ENCODE data around the gene MED31. TPM values are rescaled to one million over a fixed set of nuclear protein-coding genes. Genes with fewer than 3 reads are reported as not detected.
"Not testable (repeated sequence)": the region's sequence is repeated elsewhere in the genome, so short reads cannot be mapped to it uniquely, and the experiment has no call there.

The MED31 gene
- total RNA-seq, 1 experiment from 2014 or later, result 27.2 TPM

DNA sequence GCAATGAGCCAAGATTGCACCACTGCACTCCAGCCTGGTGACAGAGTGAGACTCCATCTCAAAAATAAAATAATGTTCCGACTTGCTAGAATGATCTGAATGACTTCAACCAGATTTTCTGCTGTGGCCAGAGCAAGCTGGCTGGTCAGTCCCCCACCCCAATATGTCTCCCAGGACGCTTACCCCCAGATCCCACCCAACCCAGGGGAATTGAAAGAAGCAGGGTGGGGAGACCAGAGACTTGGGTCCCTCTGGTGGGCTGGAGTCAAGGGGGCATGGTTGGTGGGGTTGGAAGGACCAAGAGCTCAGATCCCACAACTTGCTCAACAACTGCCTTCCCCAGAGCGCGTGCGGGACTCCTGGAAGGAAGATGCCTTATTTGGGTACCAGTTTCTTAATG, 7.0 kb upstream of the MED31 start:
- DNase-seq (ENCODE audit: low spot score); in situ Hi-C loops (cut with HindIII; ENCODE audit: low sequenced_read_pairs): not testable (repeated sequence)

DNA sequence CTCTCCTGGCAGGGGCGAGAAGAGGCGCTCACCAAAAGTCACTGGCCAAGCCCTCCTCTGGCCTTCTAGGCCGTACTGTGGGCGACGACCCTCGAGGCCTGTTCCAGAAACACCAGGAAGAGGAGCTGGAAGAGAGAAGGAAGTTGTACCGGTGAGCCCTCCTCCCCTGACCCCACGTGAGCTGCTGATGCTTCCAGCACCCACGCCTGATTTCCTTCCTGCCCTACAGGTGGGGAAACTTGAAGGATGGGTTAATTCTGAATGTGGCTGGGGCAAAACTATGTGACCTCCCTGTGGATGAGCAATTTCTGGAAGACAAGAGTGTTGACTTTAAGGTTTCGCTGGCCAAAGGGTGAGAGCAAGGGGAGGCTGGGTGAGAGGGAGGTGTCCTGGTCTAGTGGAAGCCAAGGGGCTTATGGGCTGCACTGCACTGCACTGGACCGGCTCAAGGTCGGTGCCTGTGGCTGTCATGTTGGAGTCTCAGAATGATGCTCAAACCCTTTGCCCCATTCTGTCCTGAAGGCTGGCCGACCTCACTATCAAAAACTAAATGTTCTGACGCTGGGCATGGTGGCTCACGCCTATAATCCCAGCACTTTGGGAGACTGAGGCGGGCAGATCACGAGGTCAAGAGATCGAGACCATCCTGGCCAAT, 6.4 kb upstream of the MED31 start:
- no peak for DNase-seq (ENCODE audit: low spot score)
- in situ Hi-C loops (cut with HindIII; ENCODE audit: low sequenced_read_pairs), result no loop called here

DNA sequence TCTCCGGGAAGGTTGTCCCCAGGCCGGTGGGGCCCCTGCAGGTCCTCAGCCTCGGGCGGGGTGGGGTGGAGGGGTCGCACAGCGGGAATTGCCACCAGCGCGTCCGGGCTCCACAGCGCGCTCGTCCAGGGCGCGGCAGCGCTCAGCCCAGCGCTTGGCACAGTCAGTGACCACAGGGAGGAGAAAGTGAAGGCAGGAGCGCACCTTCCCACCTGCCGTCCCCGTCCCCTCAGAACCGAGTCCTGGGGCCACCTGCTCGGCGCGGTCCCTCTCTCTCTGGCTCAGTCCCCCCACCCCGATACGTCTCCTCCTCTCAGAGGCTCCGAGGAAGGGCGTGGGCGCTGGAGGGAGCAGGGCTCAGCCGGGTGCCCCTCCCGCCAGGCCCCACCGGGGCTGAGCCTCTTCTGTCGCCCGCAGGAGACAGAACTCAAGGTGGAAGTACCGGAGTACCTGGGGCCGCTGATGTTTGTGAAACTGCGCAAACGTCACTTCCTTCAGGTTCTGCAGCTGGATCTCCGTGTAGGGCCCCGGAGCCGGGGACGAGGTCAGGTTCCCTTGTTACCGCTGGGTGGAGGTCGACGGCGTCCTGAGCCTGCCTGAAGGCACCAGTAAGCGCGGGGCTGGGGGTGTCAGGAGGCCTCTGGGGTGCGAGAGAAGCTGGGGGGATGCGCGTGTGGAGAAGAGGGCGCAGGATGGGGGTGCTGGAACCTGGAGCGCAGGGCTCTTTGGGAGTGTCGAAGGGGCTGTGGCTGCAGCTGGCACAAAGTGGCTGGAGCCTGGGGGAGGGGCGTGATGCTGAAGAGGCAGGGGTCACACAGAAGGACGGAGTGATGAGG, 5.6 kb upstream of the MED31 start:
- DNase-seq (ENCODE audit: low spot score); in situ Hi-C loops (cut with HindIII; ENCODE audit: low sequenced_read_pairs): not testable (repeated sequence)

DNA sequence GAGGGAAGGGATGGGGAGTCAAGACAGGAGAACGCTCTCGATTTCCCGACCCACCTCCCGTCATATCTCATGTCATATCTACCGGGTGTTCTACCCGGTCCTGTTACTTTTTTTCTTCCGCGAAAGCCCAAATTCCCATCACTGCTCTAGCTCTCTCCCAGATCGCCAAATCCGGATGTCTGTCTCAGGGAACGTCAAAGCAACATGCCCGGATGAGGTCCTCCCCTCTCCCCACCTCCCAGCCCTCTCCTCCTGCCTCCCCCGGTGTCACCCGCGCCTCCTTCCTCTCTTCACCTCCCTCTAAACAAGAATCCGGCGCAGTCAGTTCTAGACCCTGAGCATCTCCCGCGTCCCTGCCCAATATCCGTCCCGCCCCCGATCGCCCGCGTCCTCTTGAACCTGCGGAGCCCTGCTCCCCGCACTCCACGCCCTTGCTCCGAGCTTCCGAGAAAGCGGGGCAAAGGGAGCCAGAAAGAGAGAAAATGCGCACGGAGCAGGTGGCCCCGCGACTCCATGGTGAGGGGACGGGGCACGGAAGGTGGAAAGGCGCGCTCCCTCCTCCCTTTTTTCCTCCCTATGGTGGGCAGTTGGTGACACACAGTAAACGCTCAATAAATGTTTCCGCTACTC, 4.4 kb upstream of the MED31 start:
- DNase-seq (ENCODE audit: low spot score), result peak; percentile 43
- in situ Hi-C loops (cut with HindIII; ENCODE audit: low sequenced_read_pairs), result not testable (repeated sequence)

DNA sequence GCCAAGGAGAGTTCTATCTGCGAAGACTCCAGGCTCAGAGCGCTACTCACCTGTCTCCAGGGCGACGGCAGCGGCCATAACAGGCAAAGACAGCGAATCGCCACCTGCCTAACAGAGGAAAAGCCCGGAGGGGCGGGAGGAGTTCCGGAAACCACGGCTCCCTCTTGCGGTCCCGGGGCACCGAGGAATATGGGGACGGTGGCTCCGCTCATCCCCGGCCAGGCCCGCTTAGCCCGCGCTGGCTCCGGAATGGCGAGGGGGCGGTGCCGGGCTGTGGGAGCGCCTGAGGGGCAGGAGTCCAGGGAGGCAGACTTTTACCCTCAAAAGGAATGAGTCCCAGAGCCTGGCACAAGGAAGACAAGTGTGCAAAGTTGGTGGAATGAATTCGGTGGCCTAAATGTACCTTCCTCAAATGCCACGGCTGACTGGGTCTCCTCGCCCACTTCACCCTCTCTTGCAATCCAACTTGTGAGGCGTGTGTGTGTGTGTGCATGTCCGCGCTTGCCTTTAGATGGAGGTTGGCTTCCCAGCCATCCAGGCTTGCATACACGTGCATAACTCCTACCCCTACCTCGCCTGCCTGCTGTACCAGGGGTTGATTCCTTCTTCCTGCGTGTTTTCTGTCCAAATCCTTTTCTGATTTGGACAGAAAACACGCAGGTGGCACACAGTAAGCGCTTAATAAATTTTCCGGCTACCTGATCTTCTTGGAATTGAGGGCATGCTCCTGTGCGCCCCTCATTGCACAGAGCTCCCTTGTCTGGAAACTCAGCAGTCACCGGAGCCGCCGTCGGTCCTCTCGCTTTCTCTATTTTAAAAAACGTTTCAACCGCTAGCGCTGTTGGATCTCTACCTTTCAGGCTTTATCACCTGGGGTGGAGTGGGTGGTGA, 3.7 kb upstream of the MED31 start:
- in situ Hi-C loops (cut with HindIII; ENCODE audit: low sequenced_read_pairs), result no loop called here
- DNase-seq (ENCODE audit: low spot score), result peak; percentile 80

DNA sequence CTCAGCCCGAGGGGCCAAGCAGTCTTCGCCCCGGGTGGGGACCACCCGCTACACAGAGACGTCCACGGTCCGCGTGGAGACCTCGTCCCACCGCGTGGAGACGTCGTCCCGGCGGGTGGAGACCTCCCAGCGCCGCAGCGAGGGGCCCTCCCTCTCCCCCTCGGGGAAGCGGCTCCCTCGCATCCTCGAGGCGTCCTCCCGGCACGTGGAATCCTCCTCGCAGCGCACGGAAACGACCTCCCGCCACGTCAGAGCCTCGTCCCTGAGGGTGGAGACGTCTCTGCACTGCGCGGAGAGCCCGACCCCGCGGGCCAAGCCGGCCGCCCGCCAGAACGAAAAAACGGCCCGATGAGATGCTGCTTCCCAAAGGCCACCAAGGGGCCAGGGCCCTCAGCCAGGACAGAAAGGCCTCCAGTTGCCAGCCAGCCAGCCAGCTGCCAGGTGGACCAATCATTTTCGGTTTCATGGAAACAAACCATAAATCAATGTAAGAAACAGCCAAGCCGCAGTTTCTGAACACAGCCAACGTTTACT, 581 bp upstream of the MED31 start:
- peak; percentile 19 for DNase-seq (ENCODE audit: low spot score)

DNA sequence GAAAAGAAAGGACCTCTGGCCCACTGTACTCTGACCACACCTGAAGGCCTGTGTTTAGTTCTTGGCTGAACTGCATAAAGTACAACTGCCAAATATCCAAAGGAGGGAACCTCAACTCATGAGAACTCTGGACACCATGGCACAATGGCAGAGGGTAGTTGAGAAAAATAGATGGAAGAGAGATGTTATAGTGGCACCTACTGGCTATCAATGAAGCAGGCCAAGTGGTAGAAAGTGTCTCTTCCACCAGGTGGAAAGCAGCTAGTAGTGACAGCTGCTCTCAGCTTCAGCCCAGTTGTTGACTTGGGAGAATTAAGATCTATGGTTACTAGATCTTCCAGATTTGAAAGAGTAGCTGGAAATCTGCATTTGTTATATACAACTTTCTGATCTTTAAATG, 3.2 kb downstream of the MED31 start:
- no peak for DNase-seq (ENCODE audit: low spot score)
- in situ Hi-C loops (cut with HindIII; ENCODE audit: low sequenced_read_pairs), result no loop called here

More for the DNA sequence above, 581 bp upstream of the MED31 start:
- in situ Hi-C loops (cut with HindIII; ENCODE audit: low sequenced_read_pairs), result no loop called here

DNA sequence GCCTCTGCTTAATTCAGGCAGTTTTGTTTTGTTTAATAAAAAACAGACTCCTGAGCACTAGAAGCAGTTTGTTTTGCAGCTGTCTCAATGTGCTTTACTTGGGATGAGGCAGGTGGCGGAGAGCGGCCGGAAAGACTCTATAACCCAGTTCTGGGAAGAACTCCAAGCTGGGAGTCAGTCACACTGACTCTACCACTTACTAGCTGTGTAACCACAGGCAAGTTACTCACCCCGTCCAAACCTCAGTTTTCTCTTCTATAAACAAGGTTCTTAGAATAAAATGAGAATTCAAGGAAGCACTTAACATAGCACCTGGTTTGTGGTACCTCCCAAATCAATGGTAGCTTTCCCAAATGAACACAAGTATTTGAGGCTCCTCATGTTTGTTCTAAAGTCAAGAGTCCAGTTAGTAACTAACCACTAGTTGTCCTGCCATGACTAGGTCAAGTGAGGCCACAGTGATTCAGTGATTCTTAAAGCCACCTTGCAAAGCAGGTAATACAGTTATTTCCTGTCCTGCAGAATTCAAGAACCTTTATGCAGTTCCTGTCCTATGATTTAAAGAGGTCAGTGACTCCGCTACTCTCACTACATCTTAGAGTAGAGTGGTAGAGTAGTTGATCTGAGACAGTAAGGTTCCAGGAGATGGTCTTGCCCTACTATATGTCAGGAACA, 7.8 kb downstream of the MED31 start:
- DNase-seq (ENCODE audit: low spot score), result no peak
- in situ Hi-C loops (cut with HindIII; ENCODE audit: low sequenced_read_pairs), result no loop called here

DNA sequence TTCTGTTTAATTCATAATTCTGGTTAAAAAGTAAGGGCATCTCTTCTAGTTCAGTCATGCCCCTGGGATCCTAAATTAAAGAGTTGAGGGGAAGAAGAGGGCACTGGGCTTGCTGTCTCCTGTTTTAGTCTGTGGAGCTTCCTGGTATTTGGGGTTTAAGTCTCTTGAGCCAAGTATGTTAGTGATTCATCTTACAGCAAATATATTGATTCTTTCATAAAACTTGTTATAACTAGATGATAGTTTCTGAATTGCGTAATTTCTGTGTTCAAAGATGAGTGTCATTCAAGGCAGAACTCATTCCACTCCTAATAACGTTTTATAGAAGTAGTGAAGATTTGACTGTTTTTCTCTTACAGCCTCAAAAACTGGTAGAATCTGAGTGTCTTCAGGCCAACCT, 8.8 kb downstream of the MED31 start:
- in situ Hi-C loops (cut with HindIII; ENCODE audit: low sequenced_read_pairs), result no loop called here
- DNase-seq (ENCODE audit: low spot score), result no peak

DNA sequence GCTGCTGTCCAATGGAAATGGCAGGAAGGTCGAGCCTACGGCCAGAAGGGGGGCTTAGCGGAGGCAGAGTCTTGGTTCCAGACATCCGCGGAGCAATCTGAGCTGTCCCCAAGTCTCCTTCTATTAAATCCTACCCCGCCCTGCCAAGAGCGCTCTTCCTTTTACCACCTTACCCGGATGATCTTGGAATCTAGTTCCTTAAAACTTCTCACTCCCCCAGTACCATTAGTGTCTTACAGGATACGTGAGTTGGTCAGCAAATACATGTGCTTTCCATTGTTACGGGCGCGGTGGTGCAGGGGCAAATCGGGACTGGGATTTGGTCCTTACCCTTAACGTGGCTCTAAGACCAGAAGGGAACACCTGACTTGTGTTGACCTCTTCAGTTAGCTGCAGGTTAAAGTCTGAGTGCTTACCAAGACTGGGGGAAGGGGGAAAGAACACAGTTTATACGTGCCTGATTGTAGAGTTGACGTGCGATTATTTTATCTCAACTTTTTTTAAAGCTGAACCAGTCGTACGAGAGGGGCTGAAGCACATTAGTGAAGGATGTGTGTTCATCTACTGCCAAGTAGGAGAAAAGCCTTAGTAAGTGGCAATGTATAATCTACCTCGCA, 10.1 kb downstream of the MED31 start:
- no peak for DNase-seq (ENCODE audit: low spot score)
- in situ Hi-C loops (cut with HindIII; ENCODE audit: low sequenced_read_pairs), result no loop called here

DNA sequence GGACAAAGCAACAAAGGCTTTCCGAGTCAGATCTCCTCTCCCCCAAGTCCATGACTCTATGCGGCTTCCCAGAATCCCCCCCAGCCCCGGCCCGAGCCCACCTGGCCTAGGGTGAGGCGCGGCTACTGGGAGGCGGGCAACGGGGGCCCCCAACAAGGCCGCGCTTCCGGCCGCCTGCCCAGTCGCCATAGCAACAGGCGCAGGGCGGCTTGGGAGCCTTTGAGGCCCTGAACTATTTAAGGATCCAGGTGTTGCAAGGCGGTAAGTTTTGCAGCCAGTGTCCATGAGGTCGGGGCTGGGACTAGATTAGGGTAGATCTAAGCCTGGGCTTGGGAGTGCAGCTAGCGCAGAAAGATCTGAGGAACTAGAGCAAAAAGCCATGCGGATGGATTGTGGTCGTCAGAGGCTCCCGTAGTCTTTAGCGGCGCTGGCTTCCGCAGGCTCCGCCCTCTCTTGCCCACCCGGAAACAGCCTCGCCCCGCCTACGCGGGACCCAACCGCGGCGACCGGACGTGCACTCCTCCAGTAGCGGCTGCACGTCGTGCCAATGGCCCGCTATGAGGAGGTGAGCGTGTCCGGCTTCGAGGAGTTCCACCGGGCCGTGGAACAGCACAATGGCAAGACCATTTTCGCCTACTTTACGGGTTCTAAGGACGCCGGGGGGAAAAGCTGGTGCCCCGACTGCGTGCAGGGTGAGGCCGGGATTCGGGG, 10.7 kb downstream of the MED31 start, which contains the start of the genes KIAA0753 and TXNDC17:
Gene KIAA0753 (minus strand): TSS at position 176 of the 711 bp plus-strand sequence. CDS start 5,608 bp downstream, outside the sequence.
Gene TXNDC17 (plus strand): TSS at position 525 of the 711 bp plus-strand sequence. CDS start 23 bp downstream, at position 548.
- in situ Hi-C loops (cut with HindIII; ENCODE audit: low sequenced_read_pairs), result no loop called here
- peak; percentile 86 for DNase-seq (ENCODE audit: low spot score)

DNA sequence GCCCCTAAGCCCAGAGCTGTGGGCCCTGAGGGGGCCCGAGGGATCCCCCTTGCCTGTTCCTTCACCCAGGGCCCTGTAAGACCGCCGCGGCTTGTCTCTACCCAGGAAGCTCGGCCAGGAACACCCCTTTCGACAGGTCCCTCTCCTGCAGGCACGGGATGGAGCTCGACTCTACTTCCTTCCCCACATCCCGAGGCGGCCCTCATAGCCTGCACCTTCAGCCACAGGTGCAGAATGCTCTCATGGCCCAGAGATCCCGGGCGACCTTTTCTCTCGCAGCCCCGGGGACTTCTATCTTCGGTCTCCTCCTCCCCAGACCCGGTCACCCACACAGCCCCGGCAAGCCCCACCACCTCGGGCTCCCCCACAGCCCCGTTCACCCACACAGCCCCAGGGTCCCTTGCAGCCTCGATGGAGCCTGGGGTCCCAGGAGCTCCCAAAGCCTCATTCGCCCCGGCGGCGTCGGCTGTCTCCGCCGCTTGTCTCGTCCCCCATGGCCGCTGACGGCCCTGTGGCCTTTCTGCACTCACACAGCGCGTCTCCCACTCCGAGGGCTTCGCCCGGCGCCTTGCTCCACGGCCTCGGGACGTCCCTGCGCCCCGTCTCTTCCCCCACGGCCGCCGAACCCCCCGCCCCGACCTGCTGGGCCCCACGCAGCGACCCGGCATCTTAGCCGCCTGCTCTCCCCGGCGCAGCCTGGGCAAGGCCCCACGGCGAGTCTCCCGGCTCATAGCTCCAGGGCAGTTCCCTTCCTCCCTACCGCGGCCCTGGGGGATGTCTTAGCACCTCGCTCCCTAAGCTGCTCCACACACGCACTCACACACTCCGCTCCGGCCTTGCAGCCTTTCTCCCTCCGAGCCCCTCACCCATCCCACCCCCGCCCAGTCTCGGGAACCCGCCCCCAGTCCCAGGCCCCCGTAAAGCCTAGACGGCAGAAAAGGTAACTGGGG, 11.5 kb downstream of the MED31 start:
- in situ Hi-C loops (cut with HindIII; ENCODE audit: low sequenced_read_pairs), result no loop called here
- no peak for DNase-seq (ENCODE audit: low spot score)

DNA sequence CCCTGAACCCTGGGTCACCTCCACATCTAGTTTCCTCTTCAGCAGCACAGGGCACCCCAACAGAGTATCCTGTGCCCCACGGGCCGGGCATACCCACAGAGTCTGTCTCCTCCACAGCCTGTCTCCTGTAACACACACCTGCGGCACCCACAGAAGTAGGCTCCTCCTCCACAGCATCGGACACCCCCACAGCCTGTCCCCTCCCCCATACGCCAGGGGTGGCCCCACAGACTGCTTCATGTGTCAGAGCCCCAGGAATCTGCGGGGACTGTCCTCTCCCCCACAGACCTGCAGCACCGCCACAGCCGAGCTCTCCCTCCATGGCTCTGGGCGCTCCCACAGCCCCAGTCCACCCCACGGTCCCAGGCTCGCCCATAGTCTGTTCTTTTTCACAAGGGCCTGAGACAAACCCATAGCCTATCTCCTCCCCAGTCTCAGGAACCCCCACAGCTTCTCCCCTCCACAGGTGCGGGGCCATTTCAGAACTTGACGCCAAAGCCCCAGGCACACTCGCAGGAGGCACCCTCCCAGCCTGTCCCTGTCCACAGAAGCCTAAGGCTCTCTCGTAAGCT, 12.3 kb downstream of the MED31 start:
- in situ Hi-C loops (cut with HindIII; ENCODE audit: low sequenced_read_pairs), result no loop called here

DNA sequence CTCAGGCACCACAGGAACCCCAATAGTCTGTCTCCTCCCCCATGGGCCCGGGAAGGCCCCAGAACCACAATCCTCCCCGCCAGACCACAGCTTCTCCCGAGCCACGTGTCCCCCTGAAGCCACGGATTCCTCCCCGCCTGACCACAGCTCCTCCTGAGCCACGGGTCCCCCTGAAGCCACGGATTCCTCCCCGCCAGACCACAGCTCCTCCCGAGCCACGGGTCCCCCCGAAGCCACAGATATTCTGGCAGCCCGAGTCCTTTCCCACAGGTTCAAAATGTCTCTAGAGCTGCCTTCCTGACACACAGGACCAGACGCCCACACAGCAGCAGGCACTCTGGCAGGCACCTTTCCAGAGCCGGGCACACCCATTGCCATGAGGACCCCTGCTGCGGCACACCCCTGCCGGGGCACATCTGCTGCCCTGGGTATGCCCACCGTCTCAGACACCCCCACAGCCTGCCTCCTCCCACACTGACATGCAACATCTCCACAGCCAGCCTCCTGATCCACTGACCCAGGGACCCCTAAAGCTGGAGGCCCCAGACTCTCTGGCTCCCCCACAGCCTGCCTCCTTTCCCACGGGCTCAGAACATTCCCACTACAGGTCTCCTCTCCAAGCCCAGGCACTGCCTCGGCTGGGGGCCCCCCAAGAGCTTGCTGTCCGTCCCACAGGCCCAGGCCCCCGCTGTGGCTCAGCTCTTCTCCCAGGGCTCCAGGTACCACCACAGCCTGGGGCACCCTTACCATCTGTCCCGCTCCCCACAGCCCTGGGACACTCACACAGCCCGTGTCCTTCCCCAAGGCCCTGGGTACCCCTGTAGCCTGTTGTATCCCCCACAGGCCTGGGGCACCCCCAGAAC, 13.1 kb downstream of the MED31 start:
- DNase-seq (ENCODE audit: low spot score), result no peak
- in situ Hi-C loops (cut with HindIII; ENCODE audit: low sequenced_read_pairs), result no loop called here

More for the DNA sequence above, 12.3 kb downstream of the MED31 start:
- DNase-seq (ENCODE audit: low spot score), result no peak

DNA sequence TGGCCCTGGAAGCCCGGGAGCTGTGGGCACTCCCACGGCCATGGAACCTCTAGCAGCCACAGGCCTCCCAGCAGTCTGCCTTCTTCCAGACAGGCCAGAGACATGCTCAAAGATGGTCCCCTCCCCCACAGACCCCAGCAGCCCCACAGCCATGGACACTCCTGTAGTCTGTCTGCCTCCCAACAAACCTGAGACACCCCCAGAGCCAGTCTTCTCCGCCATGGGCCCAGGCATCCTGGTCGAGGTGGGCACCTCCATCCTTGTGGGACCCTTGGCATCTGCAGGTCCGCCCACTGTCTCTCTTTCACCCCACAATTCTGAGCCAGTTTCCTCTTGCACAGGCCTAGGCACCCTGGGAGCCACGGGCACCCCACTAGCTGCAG, 14.0 kb downstream of the MED31 start:
- no peak for DNase-seq (ENCODE audit: low spot score)
- in situ Hi-C loops (cut with HindIII; ENCODE audit: low sequenced_read_pairs), result no loop called here

Data from G401 (cell line).